Right lobe of liver (tissue), 4 donors: ENCODE data around the gene PLEKHG4B.

ENCODE experiments used
- CTCF ChIP-seq, 4 donors: fragments of 200-600 bp in 3 of 4; fragments of 450-650 bp in 1 of 4; IDR thresholded peaks; one replicate each; pipeline versions ENCODE4 v1.5.1 to v1.8.0; 2016 to 2022; ENCODE audit warnings: antibody characterized with exemption in 4 of 4, mild to moderate bottlenecking in 2 of 4
- POLR2A ChIP-seq: fragments of 450-650 bp; IDR thresholded peaks from one replicate; pipeline ENCODE4 v1.6.1; 2017; ENCODE audit warnings: antibody characterized with exemption, mild to moderate bottlenecking
- donor health status: DM: no; HTN: no; CAD: no.
- donor health status: DM: no; HTN: no; CAD: no.
- donor health status: DM: no; HTN: yes; CAD: no.

GRCh38 chr5:191949-192690, 100.2 kb downstream of the PLEKHG4B start:
- TF ChIP-seq CTCF (IDR thresholded peaks at IDR 0.05) (no peak), POLR2A (no peak)
